Measurements from ENCODE around the gene METTL16.

The METTL16 gene

GRCh38 chr17:2374549-2375285 is 137.0 kb downstream of the METTL16 start:
- DNase-seq (ENCODE audit: extremely low read depth, low read depth), result no peak
- TF ChIP-seq CTCF (IDR thresholded peaks at IDR 0.05; ENCODE audit: low read depth, low read length), result no peak

- TF ChIP-seq CTCF (IDR thresholded peaks at IDR 0.05; ENCODE audit: low read depth, low read length), result no peak
- no peak for DNase-seq (ENCODE audit: extremely low read depth, low read depth)
Measured at GRCh38 chr17:2373179-2373578, 138.5 kb downstream of the METTL16 start.

- no peak for DNase-seq (ENCODE audit: extremely low read depth, low read depth)
- no peak for TF ChIP-seq CTCF (IDR thresholded peaks at IDR 0.05; ENCODE audit: low read depth, low read length)
Measured at GRCh38 chr17:2372681-2373080, 139.0 kb downstream of the METTL16 start.

GRCh38 chr17:2372180-2372579 is 139.5 kb downstream of the METTL16 start:
- no peak for TF ChIP-seq CTCF (IDR thresholded peaks at IDR 0.05; ENCODE audit: low read depth, low read length)
- no peak for DNase-seq (ENCODE audit: extremely low read depth, low read depth)

GRCh38 chr17:2371183-2372130 is 140.2 kb downstream of the METTL16 start:
- no peak for DNase-seq (ENCODE audit: extremely low read depth, low read depth)
- TF ChIP-seq CTCF (IDR thresholded peaks at IDR 0.05; ENCODE audit: low read depth, low read length), result no peak

- no peak for TF ChIP-seq CTCF (IDR thresholded peaks at IDR 0.05; ENCODE audit: low read depth, low read length)
- DNase-seq (ENCODE audit: extremely low read depth, low read depth), result no peak
Measured at GRCh38 chr17:2370211-2370589, 141.5 kb downstream of the METTL16 start.

Measured in AG09319 (cell line).